GM18526 (cell line): ENCODE measurements around the gene TPK1.

Source experiments
- POLR2A ChIP-seq: IDR thresholded peaks from 3 replicates; pipeline ENCODE4 v1.6.1; 2011; ENCODE audit not compliant: insufficient read length; ENCODE audit errors: extremely low read depth

The TPK1 gene

GRCh38 chr7:144830811-144831210 lies 5.0 kb downstream of the TPK1 start:
- no peak for TF ChIP-seq POLR2A

GRCh38 chr7:144830024-144830785 lies 5.6 kb downstream of the TPK1 start:
- TF ChIP-seq POLR2A, result no peak

- no peak for TF ChIP-seq POLR2A
These were observed 8.2 kb downstream of the TPK1 start for GRCh38 chr7:144827621-144828020.

- TF ChIP-seq POLR2A, result no peak
These were observed 9.6 kb downstream of the TPK1 start for GRCh38 chr7:144826208-144826607.

DNA sequence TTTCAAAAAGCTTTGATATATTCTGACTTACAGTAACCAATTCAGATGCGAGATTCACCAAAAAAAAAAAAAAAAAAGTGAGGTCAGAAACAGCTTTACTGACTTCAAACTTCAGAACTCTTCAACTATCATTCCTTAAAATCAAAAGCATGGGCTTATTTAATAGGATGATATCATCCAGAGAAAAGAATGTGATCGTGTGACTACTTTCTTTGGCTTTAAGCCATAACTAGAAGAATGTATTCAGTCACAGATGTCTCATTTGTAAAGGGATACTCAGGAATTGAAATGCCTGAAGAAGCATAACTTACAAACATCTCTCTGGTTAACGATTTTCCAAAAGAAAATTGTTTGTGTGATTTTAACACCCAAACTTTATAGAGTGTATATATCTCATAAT lies 11.5 kb downstream of the TPK1 start:
- no peak for TF ChIP-seq POLR2A

GRCh38 chr7:144822223-144822622 lies 13.6 kb downstream of the TPK1 start:
- TF ChIP-seq POLR2A, result no peak

GRCh38 chr7:144821067-144821466 lies 14.8 kb downstream of the TPK1 start:
- TF ChIP-seq POLR2A, result no peak

DNA sequence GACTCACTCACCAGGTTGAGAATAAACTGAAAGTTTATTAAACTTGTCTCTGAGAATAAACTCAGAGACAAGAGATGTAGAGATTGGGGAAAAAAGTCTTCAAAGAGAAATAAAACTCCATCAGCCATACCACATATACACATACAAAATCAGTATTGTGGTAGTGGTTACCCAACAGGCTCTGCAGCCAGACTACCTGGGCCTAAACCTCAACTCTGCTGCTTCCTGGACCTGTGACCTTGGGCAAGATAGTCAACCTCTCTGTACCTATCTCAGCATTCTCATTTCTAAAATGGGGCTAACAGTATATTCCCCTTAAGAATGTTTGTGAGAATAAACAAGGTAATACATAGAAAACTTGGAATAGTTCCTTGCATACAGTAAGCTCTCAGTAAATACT lies 15.3 kb downstream of the TPK1 start:
- TF ChIP-seq POLR2A, result no peak

DNA sequence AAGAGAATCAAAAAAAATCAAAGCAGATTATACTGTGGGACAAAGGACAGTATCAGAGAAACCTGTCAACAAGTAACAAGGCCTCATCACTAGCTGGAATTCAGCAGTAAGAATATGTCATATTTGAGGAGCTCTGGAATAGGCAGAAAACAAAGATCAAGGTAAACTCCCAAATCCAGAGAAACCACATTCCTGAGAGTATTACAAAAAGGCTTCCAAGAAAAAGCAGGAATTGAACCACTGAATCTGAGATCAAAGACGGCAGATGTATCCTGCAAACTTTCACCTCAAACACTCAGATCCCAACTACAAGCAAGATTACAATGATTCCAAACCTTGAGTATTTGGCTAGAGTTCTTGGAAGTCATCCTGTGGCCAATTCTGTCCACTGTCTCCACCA lies 16.3 kb downstream of the TPK1 start:
- TF ChIP-seq POLR2A, result no peak

DNA sequence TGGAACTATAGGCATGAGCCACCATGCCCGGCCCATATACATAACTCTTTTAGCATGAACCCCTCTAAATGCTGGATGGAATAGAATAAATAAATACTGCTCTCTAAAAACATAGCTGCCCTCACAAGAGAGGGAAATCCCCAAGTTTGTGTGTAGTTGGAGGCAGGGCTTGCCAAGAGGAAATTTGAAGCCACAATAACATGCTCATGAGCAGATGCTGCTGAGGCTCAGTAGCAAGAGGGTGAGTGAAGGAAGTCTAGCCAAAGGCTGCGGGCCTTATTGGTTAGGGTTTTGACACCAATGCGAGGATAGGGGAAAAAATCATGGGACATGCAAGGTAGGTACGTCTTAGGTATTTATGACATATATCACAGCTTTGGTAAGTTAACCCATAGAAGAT lies 17.3 kb downstream of the TPK1 start:
- TF ChIP-seq POLR2A, result no peak

GRCh38 chr7:144817001-144817400 lies 18.9 kb downstream of the TPK1 start:
- no peak for TF ChIP-seq POLR2A

DNA sequence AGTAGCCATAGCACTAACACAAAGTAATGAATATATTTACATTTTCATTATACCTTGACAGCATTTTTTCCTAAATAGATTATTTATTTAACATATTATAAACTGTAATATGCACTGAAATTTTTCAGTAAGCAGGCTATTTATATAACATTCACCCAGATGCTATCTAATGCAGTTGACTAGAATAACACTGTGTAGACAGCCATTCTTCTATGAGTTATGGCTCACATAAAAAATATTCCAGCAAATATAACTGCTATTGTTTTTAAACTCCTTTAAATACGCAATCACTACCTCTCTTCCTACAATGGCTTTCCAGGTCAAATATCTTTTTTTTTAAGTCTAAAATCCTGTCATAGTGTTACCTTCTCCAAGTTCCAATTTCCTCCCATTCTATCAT lies 21.6 kb downstream of the TPK1 start:
- no peak for TF ChIP-seq POLR2A

DNA sequence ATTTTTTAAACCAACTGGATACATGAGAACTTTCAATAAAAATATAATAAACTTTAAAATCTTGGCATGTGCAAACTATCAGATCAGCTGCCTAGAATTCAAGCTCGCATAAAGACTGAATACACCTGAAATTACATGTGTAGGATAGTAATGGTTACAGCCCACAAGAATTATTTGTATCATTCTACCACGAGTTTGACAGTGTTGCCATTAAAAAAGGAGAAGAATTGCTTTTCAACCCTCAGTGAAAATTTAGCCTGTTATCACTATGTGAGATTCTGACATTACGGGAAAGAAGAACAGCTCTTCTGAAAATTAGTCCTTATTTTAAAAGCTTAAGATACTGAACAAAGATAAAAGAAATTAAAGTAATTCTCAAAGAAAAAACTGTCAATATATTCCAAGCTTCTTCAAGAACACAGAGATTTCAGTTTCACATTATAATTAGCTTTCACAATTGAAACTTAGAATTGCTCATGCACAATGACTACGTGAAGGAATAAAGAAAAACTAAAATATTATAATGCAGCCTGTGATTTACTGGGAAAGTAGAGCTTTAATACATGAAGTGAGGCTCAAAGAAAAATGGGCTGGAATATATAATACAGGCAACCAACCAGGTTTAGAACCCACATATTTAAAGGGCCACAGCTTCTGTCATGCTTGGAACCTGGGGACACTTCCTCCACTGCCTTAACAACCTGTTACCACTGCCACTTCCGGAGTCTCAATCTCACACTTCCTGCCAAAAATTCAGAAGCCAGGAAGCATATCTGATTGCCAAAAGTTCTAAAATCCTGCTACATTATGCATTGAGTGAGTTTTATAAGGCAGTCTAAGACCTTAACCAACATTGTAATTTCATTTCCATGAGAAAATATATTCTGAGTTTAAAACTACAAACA lies 23.2 kb downstream of the TPK1 start:
- no peak for TF ChIP-seq POLR2A

DNA sequence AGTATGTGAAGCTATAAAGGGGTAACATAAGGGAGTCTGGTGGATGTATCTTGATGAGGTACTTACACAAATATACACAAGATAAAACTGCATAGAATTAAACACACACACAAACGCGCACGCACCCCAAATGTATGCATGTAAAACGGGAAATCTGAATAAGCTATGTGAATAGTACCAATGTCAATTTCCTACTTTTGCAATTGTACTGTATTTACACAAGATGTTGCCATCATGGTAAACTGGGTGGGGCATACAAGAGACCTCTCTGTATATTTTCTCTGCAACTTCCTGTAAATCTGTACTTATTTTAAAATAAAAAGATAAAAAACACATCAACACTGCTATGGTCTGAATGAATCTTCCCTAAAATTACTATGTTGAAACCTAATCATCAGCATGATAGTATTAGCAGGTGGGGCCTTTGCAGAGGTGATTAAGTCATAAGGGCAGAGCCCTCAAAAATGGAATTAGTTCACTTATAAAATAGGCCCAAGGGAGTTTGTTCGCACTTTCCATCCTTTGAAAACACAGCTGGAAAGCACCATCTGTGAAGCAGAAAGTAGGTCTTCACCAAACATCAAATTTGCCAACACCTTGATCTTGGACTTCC lies 30.1 kb downstream of the TPK1 start:
- TF ChIP-seq POLR2A, result no peak

- TF ChIP-seq POLR2A, result no peak
These were observed 38.9 kb downstream of the TPK1 start for GRCh38 chr7:144796919-144797318.

GRCh38 chr7:144792050-144792449 lies 43.8 kb downstream of the TPK1 start:
- TF ChIP-seq POLR2A, result no peak
